ENCODE results near the gene ANKRD11. TPM values are rescaled to one million over a fixed set of nuclear protein-coding genes. Genes with fewer than 3 reads are reported as not detected.

Gene ANKRD11
- total RNA-seq, 1 donor from 2014 or later: 164 TPM

GRCh38 chr16:89476379-89476778 lies 14.0 kb downstream of the ANKRD11 start:
- Mint-ChIP-seq H3K36me3 (ENCODE audit: low read depth) (no peaks in the 10 kb centered on the region), H3K4me1 (peaks cover 69% of the 10 kb centered on the region), H3K9me3 (no peaks in the 10 kb centered on the region), H3K4me3 (no peak overlapping the region), H3K27ac (ENCODE audit: unreplicated experiment) (peak overlapping the region; percentile 6), H3K27me3 (ENCODE audit: low read depth) (no peaks in the 10 kb centered on the region)
- DNase-seq (ENCODE audit: low read depth, low spot score): no peak
- no peak for TF ChIP-seq CTCF (conservative IDR thresholded peaks at IDR 0.05)

- DNase-seq (ENCODE audit: low read depth, low spot score): no peak
- H3K9me3 Mint-ChIP-seq: no peaks in the 10 kb centered on the region
- peaks cover 60% of the 10 kb centered on the region for H3K4me1 Mint-ChIP-seq
- H3K36me3 Mint-ChIP-seq (ENCODE audit: low read depth): no peaks in the 10 kb centered on the region
- H3K4me3 Mint-ChIP-seq: no peak overlapping the region
- TF ChIP-seq CTCF (conservative IDR thresholded peaks at IDR 0.05): no peak
- H3K27ac Mint-ChIP-seq (ENCODE audit: unreplicated experiment): no peak overlapping the region
- H3K27me3 Mint-ChIP-seq (ENCODE audit: low read depth): no peaks in the 10 kb centered on the region
These were observed 15.2 kb downstream of the ANKRD11 start for GRCh38 chr16:89475144-89475543.

- no peaks in the 10 kb centered on the region for H3K27me3 Mint-ChIP-seq (ENCODE audit: low read depth)
- no peak overlapping the region for H3K27ac Mint-ChIP-seq (ENCODE audit: unreplicated experiment)
- no peak for TF ChIP-seq CTCF (conservative IDR thresholded peaks at IDR 0.05)
- H3K4me3 Mint-ChIP-seq: no peak overlapping the region
- H3K36me3 Mint-ChIP-seq (ENCODE audit: low read depth): no peaks in the 10 kb centered on the region
- no peak for DNase-seq (ENCODE audit: low read depth, low spot score)
- peaks cover 57% of the 10 kb centered on the region for H3K4me1 Mint-ChIP-seq
- no peaks in the 10 kb centered on the region for H3K9me3 Mint-ChIP-seq
These were observed 16.5 kb downstream of the ANKRD11 start for GRCh38 chr16:89473791-89474414.

GRCh38 chr16:89473136-89473712 lies 17.1 kb downstream of the ANKRD11 start:
- Mint-ChIP-seq H3K4me3 (no peak overlapping the region), H3K36me3 (ENCODE audit: low read depth) (no peaks in the 10 kb centered on the region), H3K9me3 (no peaks in the 10 kb centered on the region), H3K27ac (ENCODE audit: unreplicated experiment) (no peak overlapping the region), H3K4me1 (peaks cover 50% of the 10 kb centered on the region), H3K27me3 (ENCODE audit: low read depth) (no peaks in the 10 kb centered on the region)
- TF ChIP-seq CTCF (conservative IDR thresholded peaks at IDR 0.05): no peak
- no peak for DNase-seq (ENCODE audit: low read depth, low spot score)

GRCh38 chr16:89472711-89473075 lies 17.7 kb downstream of the ANKRD11 start:
- no peak for TF ChIP-seq CTCF (conservative IDR thresholded peaks at IDR 0.05)
- no peaks in the 10 kb centered on the region for H3K36me3 Mint-ChIP-seq (ENCODE audit: low read depth)
- H3K27ac Mint-ChIP-seq (ENCODE audit: unreplicated experiment): no peak overlapping the region
- no peak overlapping the region for H3K4me3 Mint-ChIP-seq
- DNase-seq (ENCODE audit: low read depth, low spot score): no peak
- H3K9me3 Mint-ChIP-seq: no peaks in the 10 kb centered on the region
- peaks cover 48% of the 10 kb centered on the region for H3K4me1 Mint-ChIP-seq
- no peaks in the 10 kb centered on the region for H3K27me3 Mint-ChIP-seq (ENCODE audit: low read depth)
